Measurements from ENCODE around the gene ALDH9A1.
A peak's percentile ranks its signal among the peaks of the same experiment; 100 is the strongest.
"Not testable (repeated sequence)": the region's sequence is repeated elsewhere in the genome, so short reads cannot be mapped to it uniquely, and the experiment has no call there.

The ALDH9A1 gene

DNA sequence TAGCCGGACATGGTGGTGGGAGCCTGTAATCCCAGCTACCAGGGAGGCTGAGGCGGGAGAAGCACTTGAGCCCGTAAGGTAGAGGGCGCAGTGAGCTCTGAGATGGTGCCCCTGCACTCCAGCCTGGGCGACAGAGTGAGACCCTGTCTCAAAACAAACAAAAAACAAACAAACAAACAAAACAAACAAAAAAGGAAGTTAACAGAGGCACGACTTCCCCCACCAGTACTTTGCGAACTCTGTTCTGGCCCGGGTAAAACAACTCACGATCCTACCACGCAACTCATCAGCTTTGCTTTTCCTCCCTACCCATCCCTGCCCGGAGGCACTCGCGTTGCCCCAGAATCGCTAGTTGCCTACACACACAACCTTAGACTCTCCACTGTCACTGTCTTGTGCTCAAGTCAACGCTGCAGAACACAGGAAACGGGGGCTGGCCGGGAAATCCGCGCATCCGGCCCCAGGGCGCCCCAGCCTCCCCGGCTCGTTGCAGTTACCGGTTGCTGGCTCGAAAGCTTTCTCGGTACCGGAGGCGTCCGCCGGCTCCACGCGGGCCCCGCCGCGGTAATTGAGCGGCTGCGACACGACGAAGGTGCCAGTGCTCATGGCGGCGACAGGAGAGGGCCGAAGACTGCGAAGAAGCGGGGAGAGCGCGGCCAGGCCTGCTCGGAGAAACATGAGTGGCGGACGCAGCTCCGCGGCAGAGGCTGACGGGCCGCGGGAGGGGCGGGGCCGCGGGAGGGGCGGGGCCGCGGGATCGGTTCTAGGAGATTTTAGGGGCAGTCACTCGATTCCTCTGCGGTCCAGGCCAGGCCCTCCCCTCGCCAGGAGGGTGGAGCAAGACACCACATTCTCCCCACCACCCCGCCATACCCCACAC is at the start of gene ALDH9A1:
Gene ALDH9A1, minus strand, starts transcription at position 682 of the 880 bp plus-strand sequence. Its CDS starts 4 bp downstream, at position 678.
- DNase-seq (ENCODE audit: insufficient read length, low spot score) (peak; percentile 71), FAIRE-seq (no peak)
- TF ChIP-seq, protein P1, sequence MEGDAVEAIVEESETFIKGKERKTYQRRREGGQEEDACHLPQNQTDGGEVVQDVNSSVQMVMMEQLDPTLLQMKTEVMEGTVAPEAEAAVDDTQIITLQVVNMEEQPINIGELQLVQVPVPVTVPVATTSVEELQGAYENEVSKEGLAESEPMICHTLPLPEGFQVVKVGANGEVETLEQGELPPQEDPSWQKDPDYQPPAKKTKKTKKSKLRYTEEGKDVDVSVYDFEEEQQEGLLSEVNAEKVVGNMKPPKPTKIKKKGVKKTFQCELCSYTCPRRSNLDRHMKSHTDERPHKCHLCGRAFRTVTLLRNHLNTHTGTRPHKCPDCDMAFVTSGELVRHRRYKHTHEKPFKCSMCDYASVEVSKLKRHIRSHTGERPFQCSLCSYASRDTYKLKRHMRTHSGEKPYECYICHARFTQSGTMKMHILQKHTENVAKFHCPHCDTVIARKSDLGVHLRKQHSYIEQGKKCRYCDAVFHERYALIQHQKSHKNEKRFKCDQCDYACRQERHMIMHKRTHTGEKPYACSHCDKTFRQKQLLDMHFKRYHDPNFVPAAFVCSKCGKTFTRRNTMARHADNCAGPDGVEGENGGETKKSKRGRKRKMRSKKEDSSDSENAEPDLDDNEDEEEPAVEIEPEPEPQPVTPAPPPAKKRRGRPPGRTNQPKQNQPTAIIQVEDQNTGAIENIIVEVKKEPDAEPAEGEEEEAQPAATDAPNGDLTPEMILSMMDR (IDR thresholded peaks at IDR 0.05; ENCODE audit: insufficient read depth, missing control alignments), result peak; percentile 49

DNA sequence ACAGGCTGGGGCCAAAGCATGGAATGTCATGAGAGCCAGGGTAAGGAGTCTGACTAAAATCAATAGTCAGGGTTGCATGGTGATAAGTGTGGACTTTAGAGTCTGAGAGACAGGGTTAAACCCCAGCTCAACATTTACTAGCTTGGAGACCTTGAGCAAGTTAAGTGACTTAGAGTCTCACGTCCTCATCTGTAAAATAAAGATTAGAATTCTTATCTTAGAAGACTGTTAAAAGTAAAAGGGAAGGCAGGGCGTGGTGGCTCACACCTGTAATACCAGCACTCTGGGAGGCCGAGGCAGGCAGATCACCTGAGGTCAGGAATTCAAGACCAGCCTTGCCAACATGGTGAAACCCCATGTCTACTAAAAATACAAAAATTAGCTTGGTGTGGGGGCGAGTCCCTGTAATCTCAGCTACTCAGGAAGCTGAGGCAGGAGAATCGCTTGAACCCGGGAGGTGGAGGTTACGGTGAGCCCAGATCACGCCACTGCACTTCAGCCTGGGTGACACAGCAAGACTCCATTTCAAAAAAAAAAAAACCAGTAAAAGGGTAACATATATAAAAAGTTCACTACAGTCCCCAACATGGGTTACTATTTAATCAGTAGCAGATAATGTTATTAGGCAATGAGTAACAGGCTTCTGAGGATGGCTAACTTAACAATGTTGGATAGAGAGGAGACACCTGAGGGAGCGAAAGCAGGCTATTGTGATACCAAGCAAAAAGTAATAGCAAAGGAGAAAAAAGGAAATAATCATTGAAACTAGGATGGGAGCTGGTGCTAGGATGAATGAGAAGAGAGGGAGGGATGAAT is 49.5 kb upstream of the ALDH9A1 start:
- FAIRE-seq (no peak), DNase-seq (ENCODE audit: insufficient read length, low spot score) (no peak)
- TF ChIP-seq, protein P1 (IDR thresholded peaks at IDR 0.05; ENCODE audit: insufficient read depth, missing control alignments), result no peak

DNA sequence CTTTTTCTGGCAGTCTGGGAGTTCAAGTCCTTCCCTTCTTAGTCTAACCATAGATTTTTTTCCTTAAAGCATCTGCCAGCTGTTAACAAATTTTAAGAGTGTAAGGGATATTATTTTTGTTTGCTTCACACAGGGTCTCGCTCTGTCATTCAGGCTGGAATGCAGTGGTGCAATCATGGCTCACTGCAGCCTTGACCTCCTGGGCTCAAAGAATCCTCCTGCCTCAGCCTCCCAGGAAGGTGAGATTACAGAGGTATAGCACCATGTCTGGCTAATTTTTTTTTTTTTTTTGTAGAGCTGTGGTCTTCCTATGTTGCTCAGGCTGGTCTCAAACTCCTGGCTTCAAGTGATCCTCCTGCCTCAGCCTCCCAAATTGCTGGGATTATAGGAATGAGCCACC is 46.6 kb upstream of the ALDH9A1 start:
- FAIRE-seq, result not testable (repeated sequence)

DNA sequence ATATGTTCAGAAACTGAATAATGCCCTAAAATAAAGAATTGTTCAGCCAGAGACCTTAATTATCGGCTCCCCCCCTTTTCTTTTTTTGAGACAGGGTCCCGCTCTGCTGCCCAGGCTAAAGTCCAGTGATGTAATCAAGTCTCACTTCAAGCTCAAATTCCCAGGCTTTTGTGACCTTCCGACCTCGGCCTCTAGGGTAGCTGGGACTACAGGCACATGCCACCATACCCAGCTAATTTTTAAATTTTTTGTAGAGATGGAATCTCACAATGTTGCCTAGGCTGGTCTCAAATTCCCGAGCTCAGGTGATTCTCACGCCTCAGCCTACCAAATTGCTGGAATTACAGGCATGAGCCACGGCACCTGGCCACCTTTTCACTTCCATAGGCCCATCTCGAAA is 43.8 kb upstream of the ALDH9A1 start:
- TF ChIP-seq, protein P1 (IDR thresholded peaks at IDR 0.05; ENCODE audit: insufficient read depth, missing control alignments), result no peak
- FAIRE-seq (no peak), DNase-seq (ENCODE audit: insufficient read length, low spot score) (no peak)

More for the DNA sequence above, 46.6 kb upstream of the ALDH9A1 start:
- not testable (repeated sequence) for DNase-seq (ENCODE audit: insufficient read length, low spot score)

DNA sequence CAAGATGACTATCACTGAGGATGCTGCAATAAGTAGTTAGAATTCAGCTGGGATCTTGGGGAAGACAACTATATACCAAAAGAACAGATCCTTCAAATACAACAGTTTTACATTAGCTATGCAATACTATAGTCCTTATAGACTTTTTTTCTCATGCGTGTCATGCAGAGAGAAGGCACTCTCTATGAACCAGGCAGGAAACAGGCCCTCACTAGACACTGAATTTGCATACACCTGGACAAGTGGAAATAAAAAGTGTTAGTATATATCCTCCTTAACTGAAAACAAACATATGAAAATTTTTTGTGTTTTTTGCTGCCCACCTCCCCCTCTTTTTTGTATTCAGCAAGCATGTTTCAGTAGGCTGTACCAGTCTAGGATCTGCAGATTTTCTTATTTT is 40.4 kb upstream of the ALDH9A1 start:
- DNase-seq (ENCODE audit: insufficient read length, low spot score) (no peak), FAIRE-seq (no peak)
- TF ChIP-seq, protein P1 (IDR thresholded peaks at IDR 0.05; ENCODE audit: insufficient read depth, missing control alignments), result no peak

DNA sequence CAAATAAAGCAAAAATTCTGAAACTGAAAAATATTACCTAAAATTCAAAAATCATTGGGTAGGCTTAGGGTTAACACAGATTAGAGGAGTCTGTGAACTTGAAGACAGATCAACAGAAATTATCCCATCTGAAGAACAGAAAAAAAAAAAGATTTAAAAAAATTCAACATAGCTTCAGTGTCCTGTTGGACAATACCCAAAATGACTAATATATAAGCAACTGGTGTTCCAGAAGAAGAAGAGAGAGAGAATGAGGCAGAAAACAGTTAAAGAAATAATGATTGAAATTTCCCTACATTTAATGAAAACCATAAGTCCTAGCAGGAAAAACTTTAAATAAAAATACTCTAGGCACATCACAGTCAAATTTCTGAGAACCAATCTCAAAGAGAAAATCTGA is 38.8 kb upstream of the ALDH9A1 start:
- DNase-seq (ENCODE audit: insufficient read length, low spot score), result no peak
- TF ChIP-seq, protein P1 (IDR thresholded peaks at IDR 0.05; ENCODE audit: insufficient read depth, missing control alignments), result no peak
- FAIRE-seq, result peak; percentile 68

DNA sequence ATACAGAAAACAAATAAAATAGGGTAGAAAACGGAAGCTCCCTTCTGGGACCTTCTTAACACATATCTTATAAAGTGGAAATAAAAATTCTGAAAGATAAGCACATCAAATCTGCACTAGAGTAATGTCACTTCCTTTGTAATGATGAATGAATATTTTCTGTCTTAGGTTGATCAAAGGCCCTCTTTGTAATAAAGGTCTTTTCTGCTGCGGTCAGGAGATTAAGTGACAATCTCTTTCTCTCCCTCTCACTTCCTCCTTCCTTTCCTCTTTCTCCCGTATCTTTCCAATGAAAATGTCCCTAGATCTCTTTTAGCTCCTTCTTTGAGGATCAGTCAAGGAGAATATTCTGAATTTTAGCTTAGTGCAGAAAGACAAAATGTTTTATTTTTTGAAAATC is 36.5 kb upstream of the ALDH9A1 start:
- TF ChIP-seq, protein P1 (IDR thresholded peaks at IDR 0.05; ENCODE audit: insufficient read depth, missing control alignments), result no peak
- FAIRE-seq (no peak), DNase-seq (ENCODE audit: insufficient read length, low spot score) (no peak)
